CD8-positive, alpha-beta memory T cell (primary cell): ENCODE measurements around the gene C1QB. TPM values are rescaled to one million over a fixed set of nuclear protein-coding genes. Genes with fewer than 3 reads are reported as not detected.

Experiments used
- CTCF ChIA-PET: fragments of 350-600 bp; sonication (Branson Sonifier 250); formaldehyde crosslinking; loops from one replicate; lab custom pipeline; 2021; ENCODE audit warnings: antibody characterized with exemption; lab: Charles Lee
- POLR2A ChIA-PET: fragments of 350-600 bp; sonication (Branson Sonifier 250); formaldehyde crosslinking; loops from one replicate; lab custom pipeline; 2021; ENCODE audit warnings: antibody characterized with exemption; lab: Charles Lee
- DNase-seq, 5 donors: peaks; one replicate each; pipeline versions ENCODE4 v3.0.0 to v3.0.0-alpha.2; 2020 to 2022; ENCODE audit warnings: mixed read lengths in 1 of 5
- H3K27ac ChIP-seq: one replicate; pipeline ENCODE4 v1.7.0; 2013; ENCODE audit warnings: low read depth, mild to moderate bottlenecking, low read length, moderate library complexity
- H3K27me3 ChIP-seq: 2 replicates; pipeline ENCODE4 v1.7.0; 2013; ENCODE audit warnings: low read length, mild to moderate bottlenecking; ENCODE audit not compliant: insufficient read depth, poor library complexity, severe bottlenecking
- H3K36me3 ChIP-seq: 2 replicates; pipeline ENCODE4 v1.7.0; 2013; ENCODE audit warnings: mild to moderate bottlenecking, low read length, moderate library complexity; ENCODE audit not compliant: insufficient read depth
- H3K4me1 ChIP-seq: 2 replicates; pipeline ENCODE4 v1.7.0; 2013; ENCODE audit warnings: mild to moderate bottlenecking, low read length, moderate library complexity; ENCODE audit not compliant: insufficient read depth
- H3K4me3 ChIP-seq: 2 replicates; pipeline ENCODE4 v1.7.0; 2013; ENCODE audit warnings: mild to moderate bottlenecking, low read length
- H3K9me3 ChIP-seq: 2 replicates; pipeline ENCODE4 v1.7.0; 2013; ENCODE audit warnings: mild to moderate bottlenecking, low read length
- H3K27ac Mint-ChIP-seq, 8 donors: one replicate each; pipeline ENCODE4 v1.8.0; 2020 to 2021; ENCODE audit warnings: mixed read lengths in 8 of 8, mild to moderate bottlenecking in 6 of 8, inconsistent platforms in 3 of 8, moderate library complexity in 3 of 8
- H3K27me3 Mint-ChIP-seq, 2 donors: one replicate each; pipeline ENCODE4 v1.8.0; 2020 to 2021; ENCODE audit warnings: mixed read lengths in 2 of 2, mild to moderate bottlenecking in 1 of 2, moderate library complexity in 1 of 2
- H3K36me3 Mint-ChIP-seq, 3 donors: one replicate each; pipeline ENCODE4 v1.8.0; 2020 to 2021; ENCODE audit warnings: mixed read lengths in 3 of 3, inconsistent platforms in 1 of 3, mild to moderate bottlenecking in 1 of 3
- H3K4me1 Mint-ChIP-seq, 3 donors: one replicate each; pipeline ENCODE4 v1.8.0; 2020 to 2021; ENCODE audit warnings: mixed read lengths in 3 of 3, inconsistent platforms in 1 of 3, mild to moderate bottlenecking in 1 of 3
- H3K4me3 Mint-ChIP-seq, 7 donors: one replicate each; pipeline ENCODE4 v1.8.0; 2020 to 2021; ENCODE audit warnings: mixed read lengths in 7 of 7, mild to moderate bottlenecking in 6 of 7, moderate library complexity in 4 of 7, inconsistent platforms in 2 of 7
- H3K9me3 Mint-ChIP-seq, 5 donors: one replicate each; pipeline ENCODE4 v1.8.0; 2020 to 2022; ENCODE audit warnings: mixed read lengths in 5 of 5, mild to moderate bottlenecking in 3 of 5, moderate library complexity in 2 of 5, inconsistent platforms in 1 of 5
- polyA plus RNA-seq: library from polyadenylated mRNA; unstranded; fragments of 300-500 nt; fragmentation: Illumina TruSeq; gene quantifications from one replicate; pipeline ENCODE4 v1.2.3, GENCODE V29; 2021
- total RNA-seq, 2 experiments: library from RNA; stranded (reverse); gene quantifications; one replicate each; pipeline ENCODE4 v1.2.3, GENCODE V29; 2021

Gene C1QB
- total and polyA plus RNA-seq, 3 experiments from 2014 or later: 0.20 to 0.53 TPM; not detected in 1

DNA sequence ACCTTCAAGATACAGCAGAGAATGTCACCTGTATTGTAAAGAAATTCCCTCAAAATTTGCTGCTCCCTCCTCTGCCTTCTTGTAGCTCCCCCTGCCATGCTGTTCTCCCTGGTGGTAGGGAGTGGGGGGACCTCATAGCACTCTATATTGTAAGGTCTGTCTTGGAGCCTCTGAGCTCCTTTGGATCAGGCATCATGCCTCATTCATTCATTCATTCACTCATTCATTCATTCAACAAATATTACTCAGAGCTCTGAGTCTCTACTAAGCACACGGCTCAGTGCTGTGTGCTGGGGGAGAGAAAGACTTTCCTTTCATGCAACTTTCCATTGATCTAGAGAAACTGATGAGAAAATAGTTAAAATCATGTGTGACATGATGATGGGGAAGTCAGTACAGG lies 30.5 kb downstream of the C1QB start:
- no peaks in the 10 kb centered on the region for H3K36me3 ChIP-seq
- no peak for DNase-seq
- H3K4me1 ChIP-seq: no peaks in the 10 kb centered on the region
- no peaks in the 10 kb centered on the region for H3K9me3 ChIP-seq
- ChIA-PET POLR2A (no interaction called here), CTCF (no interaction called here)
- Mint-ChIP-seq H3K4me3 (no peak overlapping the region), H3K27me3 (peaks cover 15 to 36% of the 10 kb centered on the region in 2 donors), H3K36me3 (no peaks in the 10 kb centered on the region), H3K9me3 (no peaks in the 10 kb centered on the region), H3K4me1 (no peaks in the 10 kb centered on the region), H3K27ac (no peak overlapping the region)
- no peak overlapping the region for H3K27ac ChIP-seq
- H3K4me3 ChIP-seq: no peak overlapping the region
- H3K27me3 ChIP-seq: no peaks in the 10 kb centered on the region

DNA sequence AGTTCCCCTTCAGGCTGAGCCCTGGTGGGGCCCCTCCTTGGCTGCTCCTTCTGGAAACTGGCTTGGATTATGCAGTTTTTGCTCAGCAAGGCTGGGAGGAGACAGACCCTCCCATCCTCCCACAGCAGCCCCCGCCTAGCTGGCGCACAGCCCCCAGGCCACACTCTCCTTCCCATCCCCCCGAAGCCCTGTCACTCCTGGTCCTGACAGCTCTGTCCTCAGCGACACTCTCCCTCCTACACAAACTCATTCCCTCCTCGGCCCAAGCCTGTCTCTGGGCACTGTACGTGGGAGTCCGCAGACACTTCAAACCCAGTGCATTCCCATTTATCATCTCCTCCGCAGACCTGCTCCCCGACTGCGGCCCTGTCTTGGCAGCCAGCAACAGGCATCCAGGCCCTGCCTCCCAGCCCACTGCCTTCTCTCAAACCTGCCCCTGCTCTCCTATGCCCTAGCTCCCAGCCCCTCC lies 32.6 kb downstream of the C1QB start:
- Histone ChIP-seq H3K9me3 (no peaks in the 10 kb centered on the region), H3K4me3 (no peak overlapping the region), H3K27me3 (peaks cover 5% of the 10 kb centered on the region), H3K36me3 (no peaks in the 10 kb centered on the region), H3K4me1 (no peaks in the 10 kb centered on the region), H3K27ac (no peak overlapping the region)
- ChIA-PET CTCF (no interaction called here), POLR2A (no interaction called here)
- Mint-ChIP-seq H3K9me3 (no peaks in the 10 kb centered on the region), H3K27ac (no peak overlapping the region), H3K36me3 (no peaks in the 10 kb centered on the region), H3K4me3 (no peak overlapping the region), H3K4me1 (no peaks in the 10 kb centered on the region), H3K27me3 (peaks cover 15 to 41% of the 10 kb centered on the region in 2 donors)
- no peak for DNase-seq

DNA sequence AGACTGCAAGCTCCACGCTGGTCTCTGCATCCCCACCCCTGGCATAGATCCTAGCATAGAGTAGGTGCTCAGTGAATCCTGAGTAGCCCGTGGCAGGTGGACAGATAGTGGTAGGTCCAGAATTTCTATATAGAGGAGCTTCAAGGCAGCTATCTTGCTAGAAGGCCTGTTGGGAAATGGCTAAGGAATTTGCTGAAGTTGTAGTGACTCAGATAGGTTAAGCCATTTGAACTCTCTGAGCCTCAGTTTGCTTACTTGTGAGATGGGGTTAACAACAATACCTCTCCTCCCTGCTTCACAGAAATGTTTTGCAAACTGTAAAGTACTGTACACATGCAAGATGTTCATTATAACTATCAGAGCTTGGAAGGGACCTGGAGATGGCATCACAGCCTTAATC lies 34.2 kb downstream of the C1QB start:
- H3K27me3 Mint-ChIP-seq: peaks cover 13 to 41% of the 10 kb centered on the region in 2 donors
- H3K36me3 ChIP-seq: no peaks in the 10 kb centered on the region
- H3K27me3 ChIP-seq: peaks cover 5% of the 10 kb centered on the region
- H3K9me3 ChIP-seq: no peaks in the 10 kb centered on the region
- no peak for DNase-seq
- no peak overlapping the region for H3K27ac ChIP-seq
- no peaks in the 10 kb centered on the region for H3K4me1 ChIP-seq
- H3K27ac Mint-ChIP-seq: no peak overlapping the region
- H3K4me3 ChIP-seq: no peak overlapping the region
- no peaks in the 10 kb centered on the region for H3K4me1 Mint-ChIP-seq
- no peak overlapping the region for H3K4me3 Mint-ChIP-seq
- ChIA-PET CTCF (no interaction called here), POLR2A (no interaction called here)
- no peaks in the 10 kb centered on the region for H3K36me3 Mint-ChIP-seq
- no peaks in the 10 kb centered on the region for H3K9me3 Mint-ChIP-seq

DNA sequence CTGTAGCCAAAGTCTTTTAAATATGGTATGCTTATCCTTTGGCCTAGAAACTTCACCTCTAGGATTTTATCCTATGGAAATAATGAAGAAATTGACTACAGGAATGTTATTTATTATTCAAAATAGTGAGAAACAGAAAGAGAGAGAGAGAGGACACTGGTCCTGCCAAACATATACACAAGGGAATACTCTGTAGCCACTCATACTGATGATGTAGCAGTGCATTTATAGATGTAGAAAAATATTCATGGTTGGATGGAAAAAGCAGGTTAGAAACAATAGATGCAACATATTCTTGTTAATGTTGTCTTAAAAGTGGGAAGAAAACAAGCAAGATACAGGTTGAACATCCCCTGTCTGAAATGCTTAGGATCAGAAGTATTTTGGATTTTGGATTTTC lies 35.4 kb downstream of the C1QB start:
- no peak overlapping the region for H3K4me3 ChIP-seq
- CTCF ChIA-PET: no interaction called here
- no peaks in the 10 kb centered on the region for H3K4me1 ChIP-seq
- no peak overlapping the region for H3K27ac Mint-ChIP-seq
- H3K27me3 Mint-ChIP-seq: peaks cover 13 to 43% of the 10 kb centered on the region in 2 donors
- no peak overlapping the region for H3K27ac ChIP-seq
- H3K36me3 Mint-ChIP-seq: no peaks in the 10 kb centered on the region
- H3K4me1 Mint-ChIP-seq: no peaks in the 10 kb centered on the region
- peaks cover 5% of the 10 kb centered on the region for H3K27me3 ChIP-seq
- H3K9me3 Mint-ChIP-seq: no peaks in the 10 kb centered on the region
- no peak overlapping the region for H3K4me3 Mint-ChIP-seq
- POLR2A ChIA-PET: no interaction called here
- DNase-seq: no peak
- H3K9me3 ChIP-seq: no peaks in the 10 kb centered on the region
- H3K36me3 ChIP-seq: no peaks in the 10 kb centered on the region

DNA sequence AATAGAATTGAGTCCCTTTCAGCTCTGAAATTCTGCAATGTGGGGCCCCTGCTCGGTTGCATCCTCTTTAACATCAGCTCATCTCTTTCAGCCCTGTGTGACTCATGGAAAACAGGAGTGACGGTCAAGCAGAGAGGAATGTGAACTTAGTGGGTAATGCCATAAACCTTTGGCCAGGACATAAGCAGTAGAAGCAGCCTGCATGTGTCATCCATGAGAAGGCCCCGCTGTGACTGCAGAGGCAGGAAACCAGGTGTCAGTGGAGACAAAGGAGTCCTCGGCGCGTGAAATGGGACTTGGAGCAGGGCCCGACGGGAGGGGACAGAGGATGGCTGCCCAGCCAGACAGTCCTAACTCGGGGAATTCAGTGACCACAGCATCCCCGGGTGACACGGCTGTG lies 36.5 kb downstream of the C1QB start:
- CTCF ChIA-PET: no interaction called here
- no peak overlapping the region for H3K27ac ChIP-seq
- no peaks in the 10 kb centered on the region for H3K36me3 Mint-ChIP-seq
- no peak overlapping the region for H3K27ac Mint-ChIP-seq
- H3K9me3 ChIP-seq: no peaks in the 10 kb centered on the region
- no peaks in the 10 kb centered on the region for H3K4me1 Mint-ChIP-seq
- peaks cover 5% of the 10 kb centered on the region for H3K27me3 ChIP-seq
- H3K4me1 ChIP-seq: no peaks in the 10 kb centered on the region
- no peak overlapping the region for H3K4me3 ChIP-seq
- peaks cover 9 to 36% of the 10 kb centered on the region in 2 donors for H3K27me3 Mint-ChIP-seq
- DNase-seq: no peak
- POLR2A ChIA-PET: no interaction called here
- H3K4me3 Mint-ChIP-seq: no peak overlapping the region
- no peaks in the 10 kb centered on the region for H3K36me3 ChIP-seq
- H3K9me3 Mint-ChIP-seq: no peaks in the 10 kb centered on the region

DNA sequence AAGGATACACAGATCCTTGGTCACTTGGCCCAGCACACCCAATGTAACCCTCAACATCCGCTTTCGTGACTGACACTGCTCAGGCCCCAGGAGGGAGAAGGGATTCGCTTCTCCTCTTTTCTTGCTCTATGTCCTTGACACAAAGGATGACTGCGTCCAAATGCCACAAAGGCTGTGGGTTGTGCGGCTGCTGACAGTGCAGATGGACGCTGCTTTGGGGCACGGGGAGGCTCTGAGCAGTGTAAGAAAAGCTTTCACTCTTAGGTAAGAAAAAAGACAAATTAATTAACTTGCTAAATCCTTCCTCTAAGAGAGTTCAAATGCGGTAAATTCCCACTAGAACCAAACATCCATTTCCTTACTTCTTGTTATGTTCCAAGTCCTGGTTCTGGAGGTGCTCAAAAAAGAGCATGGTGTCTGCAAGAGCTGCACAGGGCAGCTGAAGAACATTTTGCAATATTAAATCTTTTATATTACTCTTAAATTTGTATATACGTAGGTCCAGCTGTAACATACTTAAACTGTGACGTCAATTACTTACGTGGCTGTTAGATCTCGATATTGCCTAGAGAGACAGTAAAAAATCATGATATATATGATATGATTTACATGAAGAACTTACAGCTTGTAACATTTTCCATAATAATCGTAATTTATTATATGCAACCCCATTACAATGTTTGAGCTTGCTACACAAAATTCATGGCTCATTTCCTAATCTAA lies 38.2 kb downstream of the C1QB start:
- no peaks in the 10 kb centered on the region for H3K9me3 ChIP-seq
- H3K27ac Mint-ChIP-seq: no peak overlapping the region
- no peak overlapping the region for H3K4me3 Mint-ChIP-seq
- H3K36me3 ChIP-seq: no peaks in the 10 kb centered on the region
- H3K9me3 Mint-ChIP-seq: no peaks in the 10 kb centered on the region
- no peaks in the 10 kb centered on the region for H3K36me3 Mint-ChIP-seq
- no peak overlapping the region for H3K27ac ChIP-seq
- H3K4me1 Mint-ChIP-seq: no peaks in the 10 kb centered on the region
- ChIA-PET POLR2A (no interaction called here), CTCF (no interaction called here)
- H3K4me1 ChIP-seq: no peaks in the 10 kb centered on the region
- DNase-seq: no peak
- peaks cover 2 to 26% of the 10 kb centered on the region in 2 donors for H3K27me3 Mint-ChIP-seq
- H3K27me3 ChIP-seq: peaks cover 5% of the 10 kb centered on the region
- H3K4me3 ChIP-seq: no peak overlapping the region

DNA sequence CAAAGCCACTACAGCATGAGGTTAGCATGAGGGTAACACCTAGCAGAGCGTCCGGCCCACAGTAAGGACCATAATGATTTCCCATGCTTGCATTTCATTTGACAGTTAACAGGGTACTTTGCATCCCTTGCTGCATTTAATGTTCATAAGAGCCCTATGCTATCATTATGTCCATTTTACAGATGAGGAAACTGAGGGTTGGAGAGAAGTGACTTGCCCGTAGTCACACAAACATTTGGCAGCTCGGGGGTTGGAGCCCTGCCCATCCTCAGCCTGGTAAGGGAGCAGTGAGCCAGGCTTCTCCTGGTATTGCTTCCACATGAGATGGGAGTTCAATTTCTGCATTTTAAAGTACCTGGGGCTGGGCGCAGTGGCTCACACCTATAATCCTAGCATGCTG lies 41.1 kb downstream of the C1QB start:
- Histone ChIP-seq H3K27ac (no peak overlapping the region), H3K4me3 (no peak overlapping the region), H3K4me1 (no peaks in the 10 kb centered on the region), H3K9me3 (no peaks in the 10 kb centered on the region), H3K27me3 (peaks cover 5% of the 10 kb centered on the region), H3K36me3 (no peaks in the 10 kb centered on the region)
- DNase-seq: no peak
- Mint-ChIP-seq H3K36me3 (no peaks in the 10 kb centered on the region), H3K27me3 (peaks cover 2 to 12% of the 10 kb centered on the region in 2 donors), H3K4me3 (no peak overlapping the region), H3K4me1 (no peaks in the 10 kb centered on the region), H3K9me3 (no peaks in the 10 kb centered on the region), H3K27ac (no peak overlapping the region)
- ChIA-PET CTCF (no interaction called here), POLR2A (no interaction called here)

DNA sequence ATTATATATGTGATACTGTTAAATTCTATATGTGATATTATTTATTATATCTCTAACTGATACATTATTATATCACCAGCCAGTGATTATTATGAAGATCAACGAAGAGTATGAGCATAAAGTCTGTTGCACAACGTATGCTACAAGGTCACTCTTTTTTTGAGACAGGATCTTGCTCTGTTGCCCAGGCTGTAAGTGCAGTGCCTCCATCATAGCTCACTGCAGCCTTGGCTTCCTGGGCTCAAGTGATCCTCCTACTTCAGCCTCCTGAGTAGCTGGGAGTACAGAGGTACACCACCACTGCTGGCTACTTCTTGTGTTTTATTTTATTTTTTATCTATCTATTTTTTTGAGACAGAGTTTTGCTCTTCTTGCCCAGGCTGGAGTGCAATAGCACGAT lies 43.6 kb downstream of the C1QB start:
- ChIA-PET POLR2A (interaction anchor here (0.7 kb wide), 1 partner anchor 139 kb away, joined by 4 read pairs; no protein-coding TSS in a partner anchor), CTCF (no interaction called here)
- Mint-ChIP-seq H3K4me3 (no peak overlapping the region), H3K9me3 (no peaks in the 10 kb centered on the region), H3K4me1 (no peaks in the 10 kb centered on the region), H3K27ac (no peak overlapping the region), H3K27me3 (peaks cover 5 to 11% of the 10 kb centered on the region in 2 donors), H3K36me3 (no peaks in the 10 kb centered on the region)
- DNase-seq: no peak
- Histone ChIP-seq H3K36me3 (no peaks in the 10 kb centered on the region), H3K4me3 (no peak overlapping the region), H3K27ac (no peak overlapping the region), H3K4me1 (no peaks in the 10 kb centered on the region), H3K9me3 (no peaks in the 10 kb centered on the region), H3K27me3 (no peaks in the 10 kb centered on the region)
